COLO829 (cell line): Measurements from ENCODE around the gene KCNMA1.

ENCODE experiments used
- DNase-seq: peaks from one replicate; pipeline ENCODE4 v3.0.0; 2012; ENCODE audit warnings: low spot score

Gene KCNMA1

GRCh38 chr10:77149001-77149400, 488.6 kb downstream of the KCNMA1 start:
- no peak for DNase-seq

DNA sequence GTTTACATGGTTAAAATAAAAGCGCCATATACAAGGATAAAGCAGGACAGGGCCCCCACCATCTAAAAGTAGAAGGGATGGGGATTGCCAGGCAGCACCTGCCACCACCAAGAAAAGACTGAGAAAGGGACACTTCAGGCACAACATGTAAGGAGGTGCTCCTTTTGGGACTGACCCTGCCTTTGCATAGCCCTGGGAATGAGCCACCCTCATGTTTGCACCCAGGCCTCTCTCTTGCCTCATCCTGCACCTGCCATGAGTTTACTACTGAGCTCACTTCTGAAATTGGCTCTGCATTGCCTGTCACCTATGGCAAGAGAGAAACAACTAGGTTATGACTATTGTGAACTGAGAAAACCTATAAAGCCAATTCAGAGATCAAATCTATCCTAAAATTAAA, 489.7 kb downstream of the KCNMA1 start:
- DNase-seq, result no peak

DNA sequence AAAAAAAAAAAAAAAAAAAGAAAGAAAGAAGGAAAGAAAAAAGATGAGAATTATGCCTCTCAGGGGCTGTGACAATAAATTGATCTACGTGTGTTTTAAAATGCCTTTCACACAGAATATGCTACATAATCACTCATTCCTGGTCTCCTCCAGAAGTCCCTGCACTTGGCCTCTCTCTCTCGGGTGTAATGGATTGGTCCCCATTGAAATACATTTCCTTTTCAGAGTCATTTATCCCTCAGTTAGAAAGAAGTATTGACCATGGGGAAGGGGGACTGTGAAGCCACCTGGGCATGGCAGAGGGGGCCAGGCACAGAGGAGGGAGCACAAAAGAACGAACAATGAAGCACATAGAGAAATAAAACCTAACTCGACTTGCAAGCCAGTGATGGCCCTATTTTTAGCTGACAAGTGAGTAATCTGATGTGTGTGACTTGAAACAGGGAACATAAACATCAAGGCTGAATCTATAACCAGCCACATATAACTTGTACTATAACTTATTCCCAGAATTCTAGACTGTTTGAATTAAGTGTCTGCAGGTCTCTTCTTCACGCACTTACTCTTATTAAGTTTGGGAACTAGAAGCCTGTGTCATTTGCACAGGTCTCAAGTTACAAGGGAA, 490.8 kb downstream of the KCNMA1 start:
- no peak for DNase-seq

DNA sequence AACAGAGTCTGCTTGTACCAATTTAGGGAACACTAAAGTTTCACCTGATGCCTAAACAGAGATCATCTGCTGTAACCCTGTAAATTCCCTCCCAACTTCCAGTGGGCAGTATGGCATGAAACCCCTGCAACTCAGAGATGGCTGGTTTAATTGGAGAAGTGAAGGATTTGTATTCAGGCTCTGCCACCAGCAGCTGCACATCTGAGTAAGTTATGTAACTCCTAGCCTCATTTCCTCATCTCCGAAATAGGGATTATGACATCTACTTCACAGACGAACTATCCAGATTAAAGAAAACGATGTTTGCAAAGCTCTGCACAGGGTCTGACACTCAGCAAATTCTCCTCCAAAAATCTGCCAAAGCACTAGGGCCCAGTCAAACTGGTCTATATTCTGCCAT, 493.0 kb downstream of the KCNMA1 start:
- DNase-seq, result no peak

- DNase-seq, result no peak
Observed at GRCh38 chr10:77139252-77140160, 498.1 kb downstream of the KCNMA1 start.

- DNase-seq, result no peak
Observed at GRCh38 chr10:77138541-77138940, 499.1 kb downstream of the KCNMA1 start.

DNA sequence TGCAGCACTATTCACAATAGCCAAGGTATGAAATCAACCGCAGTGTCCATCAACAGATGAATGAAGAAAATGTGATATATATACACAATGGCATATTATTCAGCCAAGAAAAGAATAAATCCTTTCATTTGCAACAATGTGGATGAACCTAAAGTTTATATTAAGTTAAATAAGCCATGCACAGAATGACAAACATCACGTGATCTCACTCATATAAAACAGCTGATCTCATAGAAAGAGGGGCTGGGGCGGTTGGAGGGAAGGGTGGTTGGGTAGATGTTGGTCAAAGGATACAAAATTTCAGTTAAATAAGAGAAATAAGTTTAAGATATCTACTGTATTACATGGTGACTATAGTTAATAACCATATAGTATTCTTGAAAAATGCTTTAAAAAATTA, 502.1 kb downstream of the KCNMA1 start:
- no peak for DNase-seq

- DNase-seq, result peak; percentile 13
Observed at GRCh38 chr10:77131214-77131613, 506.4 kb downstream of the KCNMA1 start.

- DNase-seq, result no peak
Observed at GRCh38 chr10:77127243-77127642, 510.4 kb downstream of the KCNMA1 start.

GRCh38 chr10:77125231-77125630, 512.4 kb downstream of the KCNMA1 start:
- DNase-seq, result no peak

DNA sequence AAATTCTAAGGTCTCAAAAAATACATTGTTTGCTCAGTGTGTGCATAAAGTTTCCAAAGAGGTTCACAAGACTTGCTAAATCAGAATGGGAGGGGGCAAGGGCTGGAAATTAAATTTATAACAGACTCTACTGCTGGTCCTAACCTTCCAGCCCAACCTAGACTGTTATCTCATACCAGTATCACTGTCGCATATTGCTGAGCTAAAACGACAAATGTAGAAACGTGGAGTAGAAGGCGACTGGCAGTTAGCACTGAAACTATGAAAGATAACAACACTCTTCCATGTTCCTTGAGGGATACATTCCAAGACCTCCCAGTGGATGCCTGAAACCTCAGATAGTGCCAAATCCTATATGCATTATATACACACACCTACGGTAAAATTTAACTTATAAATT, 514.3 kb downstream of the KCNMA1 start:
- DNase-seq, result no peak

DNA sequence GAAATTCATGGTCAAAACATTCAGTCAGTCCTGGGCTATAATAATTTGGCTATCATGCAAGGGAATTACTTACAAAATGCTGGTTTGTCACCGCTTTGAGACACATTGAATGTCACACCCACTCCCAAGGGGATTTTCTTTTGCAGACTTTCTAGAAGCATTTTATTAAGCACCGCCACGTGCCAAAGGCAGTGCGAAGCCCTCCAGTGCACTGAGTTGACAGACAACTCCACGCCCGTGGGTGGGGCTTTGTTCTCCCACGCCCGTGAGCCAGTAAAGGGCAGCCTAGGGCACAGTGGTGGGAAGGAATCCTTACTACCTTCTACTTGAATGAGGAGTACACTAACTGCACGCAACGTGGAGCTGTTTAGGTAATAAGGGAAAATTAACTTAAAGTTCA, 515.8 kb downstream of the KCNMA1 start:
- no peak for DNase-seq

DNA sequence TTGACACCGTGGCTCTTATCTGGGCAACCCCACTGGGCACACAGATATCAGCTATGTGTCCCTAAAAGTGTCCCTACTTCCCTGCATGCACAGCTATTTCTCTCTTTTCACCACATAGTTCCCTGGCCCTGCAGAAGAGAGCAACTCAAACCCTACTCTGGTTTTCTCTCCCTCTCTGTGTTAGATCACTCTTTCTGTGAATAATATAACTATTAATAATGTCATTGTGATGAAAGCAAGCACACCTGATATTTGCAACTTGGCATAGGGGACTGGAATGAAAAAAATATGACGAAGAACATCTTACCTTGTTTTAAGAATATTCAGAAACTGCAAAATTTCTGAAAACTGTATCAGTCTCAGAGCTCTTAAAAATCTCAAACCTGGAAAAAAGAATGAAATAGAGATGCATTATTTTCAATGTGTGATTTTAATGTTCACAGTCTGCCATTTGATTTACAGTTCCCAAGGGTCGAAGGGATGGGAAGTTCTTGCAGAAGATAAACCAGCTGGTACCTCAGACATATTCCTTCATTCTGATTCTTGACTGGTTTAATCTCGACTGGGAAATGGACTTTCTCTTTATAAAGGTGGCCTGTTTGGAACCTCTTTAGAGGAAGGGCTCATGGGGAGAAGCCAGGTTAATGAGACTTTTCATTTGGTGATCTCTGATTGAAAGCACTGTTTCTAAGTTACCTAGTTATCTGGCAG, 516.8 kb downstream of the KCNMA1 start:
- DNase-seq, result no peak

GRCh38 chr10:77120012-77120411, 517.6 kb downstream of the KCNMA1 start:
- no peak for DNase-seq

- DNase-seq, result no peak
Observed at GRCh38 chr10:77118603-77119282, 518.9 kb downstream of the KCNMA1 start.

- DNase-seq, result no peak
Observed at GRCh38 chr10:77117501-77117900, 520.1 kb downstream of the KCNMA1 start.

DNA sequence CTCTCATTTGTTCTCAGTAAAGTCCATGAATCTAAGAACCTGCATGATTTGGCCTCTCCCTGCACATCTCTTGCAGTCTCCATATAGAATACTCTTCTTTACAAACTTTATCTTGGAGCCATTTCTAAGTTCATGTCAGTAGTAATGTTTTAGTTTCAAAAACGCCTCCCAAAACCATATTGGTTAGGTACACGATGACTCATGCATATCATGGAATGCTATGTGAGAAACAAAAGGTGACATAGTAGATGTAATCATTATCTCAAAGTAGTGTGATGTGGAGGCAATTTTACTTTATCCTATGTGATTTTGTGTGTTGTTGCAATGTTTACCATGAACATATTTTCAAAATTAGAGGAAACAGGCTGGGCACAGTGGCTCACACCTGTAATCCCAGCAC, 520.7 kb downstream of the KCNMA1 start:
- DNase-seq, result no peak

- no peak for DNase-seq
Observed at GRCh38 chr10:77114181-77114821, 523.3 kb downstream of the KCNMA1 start.

- peak; percentile 53 for DNase-seq
Observed at GRCh38 chr10:77111611-77112550, 525.7 kb downstream of the KCNMA1 start.

- DNase-seq, result no peak
Observed at GRCh38 chr10:77110757-77111156, 526.9 kb downstream of the KCNMA1 start.
